Measurements from ENCODE around the gene GPR87. TPM values are rescaled to one million over a fixed set of nuclear protein-coding genes. Genes with fewer than 3 reads are reported as not detected.

Gene GPR87
- total RNA-seq, 1 experiment from 2014 or later, result 51.8 TPM

GRCh38 chr3:151347432-151347831 lies 30.8 kb upstream of the GPR87 start:
- Mint-ChIP-seq H3K4me3 (ENCODE audit: unreplicated experiment) (no peak overlapping the region), H3K4me1 (ENCODE audit: insufficient read depth, unreplicated experiment) (peaks cover 8% of the 10 kb centered on the region), H3K9me3 (ENCODE audit: unreplicated experiment) (no peaks in the 10 kb centered on the region), H3K27me3 (ENCODE audit: insufficient read depth, unreplicated experiment) (no peaks in the 10 kb centered on the region), H3K27ac (ENCODE audit: low read depth, unreplicated experiment) (no peak overlapping the region), H3K36me3 (ENCODE audit: insufficient read depth, unreplicated experiment) (no peaks in the 10 kb centered on the region)
- ChIA-PET POLR2A (interaction anchor here (1.0 to 1.1 kb wide), 2 partner anchors 8 to 59 kb away, joined by 3 to 4 read pairs; no protein-coding TSS in a partner anchor), CTCF (interaction anchor here (1.0 kb wide), 1 partner anchor 16 kb away, joined by 5 read pairs; no protein-coding TSS in a partner anchor)
- DNase-seq (ENCODE audit: unreplicated experiment), result no peak
- intact Hi-C loops (cut with micrococcal nuclease), result no loop called here
- no TSS peak for BruUV-seq (replicated peaks)
- no peak for TF ChIP-seq CTCF (IDR thresholded peaks at IDR 0.05; ENCODE audit: unreplicated experiment)

GRCh38 chr3:151346292-151346691 lies 29.7 kb upstream of the GPR87 start:
- POLR2A ChIA-PET, result interaction anchor here (0.9 to 1.6 kb wide), 4 partner anchors 12 to 26 kb away, joined by 3 to 5 read pairs (median 4); no protein-coding TSS in a partner anchor
- intact Hi-C loops (cut with micrococcal nuclease), result no loop called here
- CTCF ChIA-PET, result interaction anchor here (1.0 kb wide), 1 partner anchor 18 kb away, joined by 5 read pairs; no protein-coding TSS in a partner anchor
- no peaks in the 10 kb centered on the region for H3K27me3 Mint-ChIP-seq (ENCODE audit: insufficient read depth, unreplicated experiment)
- H3K4me3 Mint-ChIP-seq (ENCODE audit: unreplicated experiment), result no peak overlapping the region
- no peak for DNase-seq (ENCODE audit: unreplicated experiment)
- H3K36me3 Mint-ChIP-seq (ENCODE audit: insufficient read depth, unreplicated experiment), result no peaks in the 10 kb centered on the region
- H3K9me3 Mint-ChIP-seq (ENCODE audit: unreplicated experiment), result no peaks in the 10 kb centered on the region
- no TSS peak for BruUV-seq (replicated peaks)
- peaks cover 8% of the 10 kb centered on the region for H3K4me1 Mint-ChIP-seq (ENCODE audit: insufficient read depth, unreplicated experiment)
- H3K27ac Mint-ChIP-seq (ENCODE audit: low read depth, unreplicated experiment), result no peak overlapping the region
- TF ChIP-seq CTCF (IDR thresholded peaks at IDR 0.05; ENCODE audit: unreplicated experiment), result no peak

GRCh38 chr3:151345859-151346258 lies 29.2 kb upstream of the GPR87 start:
- no TSS peak for BruUV-seq (replicated peaks)
- H3K9me3 Mint-ChIP-seq (ENCODE audit: unreplicated experiment), result no peaks in the 10 kb centered on the region
- H3K27ac Mint-ChIP-seq (ENCODE audit: low read depth, unreplicated experiment), result no peak overlapping the region
- peak; percentile 25 for DNase-seq (ENCODE audit: unreplicated experiment)
- H3K4me1 Mint-ChIP-seq (ENCODE audit: insufficient read depth, unreplicated experiment), result peaks cover 8% of the 10 kb centered on the region
- H3K36me3 Mint-ChIP-seq (ENCODE audit: insufficient read depth, unreplicated experiment), result no peaks in the 10 kb centered on the region
- intact Hi-C loops (cut with micrococcal nuclease), result no loop called here
- no peaks in the 10 kb centered on the region for H3K27me3 Mint-ChIP-seq (ENCODE audit: insufficient read depth, unreplicated experiment)
- TF ChIP-seq CTCF (IDR thresholded peaks at IDR 0.05; ENCODE audit: unreplicated experiment), result no peak
- ChIA-PET POLR2A (interaction anchor here (0.9 to 1.6 kb wide), 5 partner anchors 12 to 39 kb away, joined by 3 to 5 read pairs (median 4); no protein-coding TSS in a partner anchor), CTCF (interaction anchor here (0.5 kb wide), 1 partner anchor 43 kb away, joined by 3 read pairs; no protein-coding TSS in a partner anchor)
- peak overlapping the region; percentile 26 for H3K4me3 Mint-ChIP-seq (ENCODE audit: unreplicated experiment)

DNA sequence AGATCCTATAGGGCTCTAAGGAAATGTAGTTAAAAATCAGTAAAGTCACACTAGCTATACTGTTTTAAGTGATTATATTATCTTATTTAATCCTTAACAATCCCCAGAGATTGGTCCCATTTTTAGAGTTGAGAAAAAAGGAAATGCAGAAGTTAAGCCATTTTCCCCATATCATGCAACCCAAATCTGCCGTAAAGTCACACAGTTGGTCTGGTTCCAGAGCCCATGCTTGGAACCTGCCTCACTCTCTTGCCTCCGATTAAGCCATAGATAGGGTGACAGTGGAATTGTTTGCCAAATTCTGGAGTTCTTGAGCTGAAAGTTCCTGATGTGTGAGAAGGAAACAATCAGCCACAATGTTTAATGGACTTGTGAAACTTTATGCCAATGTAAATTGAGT lies 15.1 kb upstream of the GPR87 start:
- Mint-ChIP-seq H3K4me1 (ENCODE audit: insufficient read depth, unreplicated experiment) (peaks cover 8% of the 10 kb centered on the region), H3K4me3 (ENCODE audit: unreplicated experiment) (no peak overlapping the region), H3K27ac (ENCODE audit: low read depth, unreplicated experiment) (no peak overlapping the region), H3K36me3 (ENCODE audit: insufficient read depth, unreplicated experiment) (no peaks in the 10 kb centered on the region), H3K9me3 (ENCODE audit: unreplicated experiment) (no peaks in the 10 kb centered on the region), H3K27me3 (ENCODE audit: insufficient read depth, unreplicated experiment) (no peaks in the 10 kb centered on the region)
- no peak for DNase-seq (ENCODE audit: unreplicated experiment)
- intact Hi-C loops (cut with micrococcal nuclease), result no loop called here
- POLR2A ChIA-PET, result interaction anchor here (1.2 kb wide), 1 partner anchor 14 kb away, joined by 3 read pairs; no protein-coding TSS in a partner anchor
- BruUV-seq (replicated peaks), result no TSS peak
- no peak for TF ChIP-seq CTCF (IDR thresholded peaks at IDR 0.05; ENCODE audit: unreplicated experiment)
- CTCF ChIA-PET, result interaction anchor here (0.5 to 1.9 kb wide), 3 partner anchors 58 to 120 kb away, joined by 3 to 7 read pairs (median 3); no protein-coding TSS in a partner anchor
